ENCODE measurements around the gene B4GALT2. TPM values are rescaled to one million over a fixed set of nuclear protein-coding genes. Genes with fewer than 3 reads are reported as not detected.

Gene B4GALT2
- total RNA-seq, 1 donor from 2014 or later: 36.8 TPM

GRCh38 chr1:43984855-43985254, 5.8 kb downstream of the B4GALT2 start:
- no peak for DNase-seq (ENCODE audit: low read depth)

GRCh38 chr1:43985984-43986595, 7.1 kb downstream of the B4GALT2 start:
- no peak for DNase-seq (ENCODE audit: low read depth)

GRCh38 chr1:43986712-43987111, 7.7 kb downstream of the B4GALT2 start:
- no peak for DNase-seq (ENCODE audit: low read depth)

- peak; percentile 26 for DNase-seq (ENCODE audit: low read depth)
Measured at GRCh38 chr1:43987159-43987902, 8.3 kb downstream of the B4GALT2 start.

GRCh38 chr1:43990271-43991199, 11.5 kb downstream of the B4GALT2 start:
- DNase-seq (ENCODE audit: low read depth): no peak

GRCh38 chr1:43991200-43991475, 12.1 kb downstream of the B4GALT2 start:
- DNase-seq (ENCODE audit: low read depth): no peak

- peak; percentile 62 for DNase-seq (ENCODE audit: low read depth)
Measured at GRCh38 chr1:43991476-43992231, 12.6 kb downstream of the B4GALT2 start, which contains the start of gene CCDC24. TSS of gene CCDC24 (plus strand) at chr1:43991599. CDS start at chr1:43991879, 280 bp downstream.

- no peak for DNase-seq (ENCODE audit: low read depth)
Measured at GRCh38 chr1:43992232-43992995, 13.4 kb downstream of the B4GALT2 start.

- DNase-seq (ENCODE audit: low read depth): no peak
Measured at GRCh38 chr1:43993206-43993914, 14.3 kb downstream of the B4GALT2 start.

- no peak for DNase-seq (ENCODE audit: low read depth)
Measured at GRCh38 chr1:43994071-43994470, 15.1 kb downstream of the B4GALT2 start.

- DNase-seq (ENCODE audit: low read depth): no peak
Measured at GRCh38 chr1:43994794-43995790, 16.1 kb downstream of the B4GALT2 start.

- no peak for DNase-seq (ENCODE audit: low read depth)
Measured at GRCh38 chr1:43995984-43996732, 17.1 kb downstream of the B4GALT2 start.

- DNase-seq (ENCODE audit: low read depth): no peak
Measured at GRCh38 chr1:43996733-43997115, 17.7 kb downstream of the B4GALT2 start.

- DNase-seq (ENCODE audit: low read depth): no peak
Measured at GRCh38 chr1:43997295-43997999, 18.4 kb downstream of the B4GALT2 start.

GRCh38 chr1:43998000-43998378, 19.0 kb downstream of the B4GALT2 start:
- no peak for DNase-seq (ENCODE audit: low read depth)

- no peak for DNase-seq (ENCODE audit: low read depth)
Measured at GRCh38 chr1:43999455-43999854, 20.4 kb downstream of the B4GALT2 start.

- DNase-seq (ENCODE audit: low read depth): peak; percentile 23
Measured at GRCh38 chr1:44000122-44000665, 21.2 kb downstream of the B4GALT2 start.

Measured in renal cortical epithelial cell (primary cell).